Type B pancreatic cell (in vitro differentiated cells): ENCODE data around the gene SLX4IP. TPM values are rescaled to one million over a fixed set of nuclear protein-coding genes. Genes with fewer than 3 reads are reported as not detected.
A peak's percentile ranks its signal among the peaks of the same experiment; 100 is the strongest.

Source experiments
- DNase-seq: peaks from one replicate; pipeline ENCODE4 v3.0.0; 2021; ENCODE audit warnings: mixed read lengths; ENCODE audit not compliant: unreplicated experiment; ENCODE audit errors: extremely low spot score
- H3K27ac Mint-ChIP-seq: 2 replicates; pipeline ENCODE4 v1.8.0; 2021; ENCODE audit warnings: mild to moderate bottlenecking, mixed read lengths
- H3K27me3 Mint-ChIP-seq: 2 replicates; pipeline ENCODE4 v1.8.0; 2021; ENCODE audit warnings: mixed read lengths
- H3K36me3 Mint-ChIP-seq: 2 replicates; pipeline ENCODE4 v1.8.0; 2021; ENCODE audit warnings: mixed read lengths
- H3K4me1 Mint-ChIP-seq: one replicate; pipeline ENCODE4 v1.8.0; 2021; ENCODE audit warnings: mixed read lengths; ENCODE audit not compliant: unreplicated experiment
- H3K4me3 Mint-ChIP-seq: 2 replicates; pipeline ENCODE4 v1.8.0; 2021; ENCODE audit warnings: mild to moderate bottlenecking, mixed read lengths
- H3K9me3 Mint-ChIP-seq: 2 replicates; pipeline ENCODE4 v1.8.0; 2021; ENCODE audit warnings: mixed read lengths
- total RNA-seq: library from RNA; stranded (reverse); gene quantifications from 2 replicates; pipeline ENCODE4 v1.2.1, GENCODE V29; 2021; ENCODE audit warnings: low replicate concordance
- TF ChIP-seq, protein P1 (sequence below): fragments of 200-600 bp; sonication (generic); conservative IDR thresholded peaks from 2 replicates; pipeline ENCODE4 v1.5.0; 2021; ENCODE audit warnings: antibody characterized with exemption, mild to moderate bottlenecking

Gene SLX4IP
- total RNA-seq, 1 donor from 2014 or later, result 8.5 TPM

DNA sequence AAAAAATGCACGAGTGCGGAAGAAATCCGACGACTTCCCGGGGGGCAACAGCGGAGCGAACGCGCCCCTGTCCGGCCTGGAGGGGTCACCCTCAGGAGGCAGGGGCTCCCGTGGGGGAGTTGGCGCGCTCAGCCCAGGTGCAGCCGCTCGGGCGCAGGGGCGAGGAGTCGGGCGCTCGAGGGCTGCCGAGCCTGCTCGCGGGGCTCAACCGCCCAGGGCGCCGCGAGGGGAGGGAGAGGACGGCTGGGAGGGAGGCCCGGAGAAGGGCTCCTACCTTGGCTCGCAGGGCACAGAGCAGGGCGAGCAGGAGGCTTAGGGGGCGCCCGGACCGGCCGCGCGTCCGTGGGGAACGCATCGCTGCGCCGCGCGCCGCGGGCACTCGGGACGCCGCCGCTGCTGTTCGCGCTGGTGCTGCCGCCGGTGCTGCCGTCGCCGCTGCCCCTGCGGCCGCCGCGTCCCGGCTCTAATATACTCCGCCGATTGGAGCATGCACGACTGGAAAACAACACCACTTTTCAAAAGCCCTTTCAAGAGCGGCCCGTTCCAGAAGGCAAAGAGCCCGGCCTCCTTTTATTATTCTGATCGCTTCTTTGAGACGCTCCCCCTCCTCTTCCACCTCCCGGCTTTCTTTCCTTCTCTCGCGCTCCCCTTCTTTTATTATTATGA, 238.2 kb downstream of the SLX4IP start:
- H3K4me1 Mint-ChIP-seq, result peaks cover 35% of the 10 kb centered on the region
- no peaks in the 10 kb centered on the region for H3K9me3 Mint-ChIP-seq
- H3K36me3 Mint-ChIP-seq, result peaks cover 12% of the 10 kb centered on the region
- H3K27me3 Mint-ChIP-seq, result peaks cover 8% of the 10 kb centered on the region
- TF ChIP-seq, protein P1, sequence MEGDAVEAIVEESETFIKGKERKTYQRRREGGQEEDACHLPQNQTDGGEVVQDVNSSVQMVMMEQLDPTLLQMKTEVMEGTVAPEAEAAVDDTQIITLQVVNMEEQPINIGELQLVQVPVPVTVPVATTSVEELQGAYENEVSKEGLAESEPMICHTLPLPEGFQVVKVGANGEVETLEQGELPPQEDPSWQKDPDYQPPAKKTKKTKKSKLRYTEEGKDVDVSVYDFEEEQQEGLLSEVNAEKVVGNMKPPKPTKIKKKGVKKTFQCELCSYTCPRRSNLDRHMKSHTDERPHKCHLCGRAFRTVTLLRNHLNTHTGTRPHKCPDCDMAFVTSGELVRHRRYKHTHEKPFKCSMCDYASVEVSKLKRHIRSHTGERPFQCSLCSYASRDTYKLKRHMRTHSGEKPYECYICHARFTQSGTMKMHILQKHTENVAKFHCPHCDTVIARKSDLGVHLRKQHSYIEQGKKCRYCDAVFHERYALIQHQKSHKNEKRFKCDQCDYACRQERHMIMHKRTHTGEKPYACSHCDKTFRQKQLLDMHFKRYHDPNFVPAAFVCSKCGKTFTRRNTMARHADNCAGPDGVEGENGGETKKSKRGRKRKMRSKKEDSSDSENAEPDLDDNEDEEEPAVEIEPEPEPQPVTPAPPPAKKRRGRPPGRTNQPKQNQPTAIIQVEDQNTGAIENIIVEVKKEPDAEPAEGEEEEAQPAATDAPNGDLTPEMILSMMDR, result no peak
- peak overlapping the region; percentile 99 for H3K4me3 Mint-ChIP-seq
- H3K27ac Mint-ChIP-seq, result peak overlapping the region; percentile 98
- DNase-seq, result no peak

- TF ChIP-seq, protein P1, result no peak
- DNase-seq, result peak; percentile 97
- peak within 1 kb of the TSS; percentile 98 for H3K27ac Mint-ChIP-seq
- H3K36me3 Mint-ChIP-seq, result peaks cover 6% of the 10 kb centered on the region
- H3K9me3 Mint-ChIP-seq, result no peaks in the 10 kb centered on the region
- peaks cover 8% of the 10 kb centered on the region for H3K27me3 Mint-ChIP-seq
- peak within 1 kb of the TSS; percentile 99 for H3K4me3 Mint-ChIP-seq
- peaks cover 32% of the 10 kb centered on the region for H3K4me1 Mint-ChIP-seq
Observed at GRCh38 chr20:10673842-10674683, 239.0 kb downstream of the SLX4IP start, which contains the start of gene JAG1. JAG1 (minus strand) TSS chr20:10673999; CDS start chr20:10673530, 469 bp downstream.

DNA sequence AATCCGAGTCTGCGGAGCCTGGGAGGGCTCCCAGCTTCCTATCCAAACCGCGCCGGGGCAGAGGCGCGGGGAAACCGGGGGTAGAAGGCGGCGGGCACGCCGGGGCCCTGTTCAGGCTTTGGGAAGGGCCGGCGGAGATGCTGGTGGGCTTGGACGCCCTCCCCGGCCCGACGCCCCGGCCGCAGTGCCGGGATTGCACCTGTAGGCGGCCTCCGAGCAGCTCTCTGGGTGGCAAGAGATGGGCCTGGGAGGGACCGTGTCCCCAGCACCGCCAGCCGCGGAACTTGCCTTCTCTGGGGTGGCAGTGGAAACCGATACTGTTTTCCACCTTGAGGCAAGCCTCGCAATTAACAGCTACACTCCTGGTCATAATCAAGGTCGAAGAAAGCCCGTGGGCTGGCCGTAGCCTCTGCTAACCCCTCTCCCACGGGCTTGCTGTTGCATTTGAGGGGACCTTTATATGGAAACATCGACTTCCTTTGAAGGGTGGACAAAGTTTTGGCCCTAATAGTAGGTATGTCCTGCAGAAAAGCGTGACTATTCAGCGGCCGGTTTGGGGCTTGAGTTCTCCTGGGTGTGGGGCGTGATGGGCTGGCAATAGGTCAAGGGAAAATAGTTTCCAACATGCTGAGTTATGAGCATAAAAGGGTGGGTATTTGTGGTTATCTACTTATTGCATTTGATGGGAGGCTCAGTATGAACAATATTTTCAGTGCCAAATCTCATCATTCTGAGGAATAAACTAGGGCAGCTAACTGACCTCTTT, 239.8 kb downstream of the SLX4IP start:
- Mint-ChIP-seq H3K4me3 (peak overlapping the region; percentile 80), H3K4me1 (peaks cover 24% of the 10 kb centered on the region), H3K27ac (peak overlapping the region; percentile 34), H3K27me3 (peaks cover 8% of the 10 kb centered on the region), H3K36me3 (no peaks in the 10 kb centered on the region), H3K9me3 (no peaks in the 10 kb centered on the region)
- TF ChIP-seq, protein P1, result peak; percentile 84
- DNase-seq, result peak; percentile 87

- Mint-ChIP-seq H3K4me1 (peaks cover 18% of the 10 kb centered on the region), H3K27ac (peak overlapping the region; percentile 34), H3K27me3 (peaks cover 8% of the 10 kb centered on the region), H3K4me3 (peak overlapping the region; percentile 80), H3K36me3 (no peaks in the 10 kb centered on the region), H3K9me3 (peaks cover 4% of the 10 kb centered on the region)
- TF ChIP-seq, protein P1, result no peak
- no peak for DNase-seq
Observed at GRCh38 chr20:10675450-10675848, 240.3 kb downstream of the SLX4IP start.

DNA sequence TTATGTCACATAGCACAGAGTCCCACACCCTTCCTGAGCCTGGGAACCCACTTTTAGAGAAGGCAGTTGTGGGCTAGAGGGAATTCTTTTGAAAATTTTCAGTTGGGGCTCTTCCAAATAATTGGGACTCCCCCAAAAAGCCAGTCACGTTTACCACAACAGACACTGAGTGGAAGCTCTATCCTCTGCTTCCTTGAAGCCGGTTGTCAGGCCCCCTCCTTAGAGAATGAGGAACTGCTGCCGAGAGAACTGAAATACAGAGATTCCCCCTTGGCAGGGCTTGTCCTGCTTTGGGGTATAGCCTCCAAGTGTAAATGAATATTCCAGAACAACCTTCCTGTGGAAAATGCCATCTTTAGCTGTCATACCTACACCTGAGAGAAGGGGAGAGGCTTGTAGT, 241.4 kb downstream of the SLX4IP start:
- Mint-ChIP-seq H3K4me1 (peaks cover 8% of the 10 kb centered on the region), H3K36me3 (no peaks in the 10 kb centered on the region), H3K9me3 (peaks cover 5% of the 10 kb centered on the region), H3K27ac (peak overlapping the region; percentile 53), H3K27me3 (peaks cover 8% of the 10 kb centered on the region), H3K4me3 (peak overlapping the region; percentile 75)
- TF ChIP-seq, protein P1, result no peak
- DNase-seq, result no peak
